Trophoblast cell (in vitro differentiated cells and primary cell): ENCODE data around the gene GGT7.

ENCODE experiments used
- DNase-seq, 2 donors: peaks; one replicate each; pipeline ENCODE4 v3.0.0-alpha.2; 2016
- H2AFZ ChIP-seq: 2 replicates; pipeline ENCODE4 v1.6.1; 2013; ENCODE audit warnings: low read length, moderate library complexity, mild to moderate bottlenecking; ENCODE audit not compliant: insufficient read depth, poor library complexity
- H2AK5ac ChIP-seq: 2 replicates; pipeline ENCODE4 v1.6.1; 2013; ENCODE audit warnings: mild to moderate bottlenecking, low read length
- H2BK120ac ChIP-seq: 2 replicates; pipeline ENCODE4 v1.6.1; 2013; ENCODE audit warnings: low read length, mild to moderate bottlenecking, moderate library complexity; ENCODE audit not compliant: insufficient read depth, poor library complexity
- H2BK12ac ChIP-seq: 2 replicates; pipeline ENCODE4 v1.6.1; 2013; ENCODE audit warnings: mild to moderate bottlenecking, low read length, moderate library complexity
- H2BK5ac ChIP-seq: 2 replicates; pipeline ENCODE4 v1.6.1; 2013; ENCODE audit warnings: low read length, low read depth, moderate library complexity, mild to moderate bottlenecking; ENCODE audit not compliant: poor library complexity
- H3K14ac ChIP-seq: 2 replicates; pipeline ENCODE4 v1.6.1; 2013; ENCODE audit warnings: mild to moderate bottlenecking, low read length
- H3K18ac ChIP-seq: 2 replicates; pipeline ENCODE4 v1.6.1; 2013; ENCODE audit warnings: mild to moderate bottlenecking, low read length
- H3K23ac ChIP-seq: 2 replicates; pipeline ENCODE4 v1.6.1; 2013; ENCODE audit warnings: low read length
- H3K27ac ChIP-seq: 2 replicates; pipeline ENCODE4 v1.5.1; 2013; ENCODE audit warnings: low read depth, mild to moderate bottlenecking, inconsistent platforms, low read length, moderate library complexity
- H3K27me3 ChIP-seq: 2 replicates; pipeline ENCODE4 v1.6.1; 2013; ENCODE audit warnings: inconsistent platforms, mild to moderate bottlenecking, low read length, moderate library complexity; ENCODE audit not compliant: insufficient read depth
- H3K36me3 ChIP-seq, 2 experiments: 1 replicate in 1 of 2; 2 replicates in 1 of 2; pipeline ENCODE4 v1.6.1; 2013; ENCODE audit warnings: low read length in 2 of 2, mild to moderate bottlenecking in 2 of 2, moderate library complexity in 1 of 2; ENCODE audit not compliant: insufficient read depth in 2 of 2, control insufficient read depth in 1 of 2
- H3K4ac ChIP-seq: 2 replicates; pipeline ENCODE4 v1.6.1; 2013; ENCODE audit warnings: low read depth, mild to moderate bottlenecking, low read length, moderate library complexity
- H3K4me1 ChIP-seq, 2 experiments: 1 replicate in 1 of 2; 2 replicates in 1 of 2; pipeline ENCODE4 v1.6.1; 2013; ENCODE audit warnings: low read length in 2 of 2, mild to moderate bottlenecking in 2 of 2, moderate library complexity in 1 of 2; ENCODE audit not compliant: insufficient read depth in 2 of 2, control insufficient read depth in 1 of 2
- H3K4me2 ChIP-seq: 2 replicates; pipeline ENCODE4 v1.6.1; 2013; ENCODE audit warnings: inconsistent platforms, mild to moderate bottlenecking, low read length, moderate library complexity
- H3K4me3 ChIP-seq: 2 replicates; pipeline ENCODE4 v1.5.1; 2013; ENCODE audit warnings: mild to moderate bottlenecking, low read depth, low read length, inconsistent platforms
- H3K79me1 ChIP-seq: one replicate; pipeline ENCODE4 v1.6.1; 2013; ENCODE audit warnings: low read length
- H3K79me2 ChIP-seq: 2 replicates; pipeline ENCODE4 v1.6.1; 2013; ENCODE audit warnings: low read length, mild to moderate bottlenecking; ENCODE audit not compliant: control insufficient read depth, insufficient read depth, poor library complexity
- H3K9ac ChIP-seq: 2 replicates; pipeline ENCODE4 v1.6.1; 2013; ENCODE audit warnings: mild to moderate bottlenecking, low read length
- H3K9me3 ChIP-seq: 2 replicates; pipeline ENCODE4 v1.6.1; 2013; ENCODE audit warnings: low read depth, mild to moderate bottlenecking, control low read depth, inconsistent platforms, low read length; ENCODE audit not compliant: insufficient read depth
- H4K12ac ChIP-seq: 2 replicates; pipeline ENCODE4 v1.6.1; 2013; ENCODE audit warnings: low read depth, mild to moderate bottlenecking, low read length, moderate library complexity
- H4K8ac ChIP-seq: 2 replicates; pipeline ENCODE4 v1.6.1; 2013; ENCODE audit warnings: low read depth, mild to moderate bottlenecking, low read length, moderate library complexity
- H4K91ac ChIP-seq: one replicate; pipeline ENCODE4 v1.6.1; 2013; ENCODE audit warnings: low read depth, mild to moderate bottlenecking, low read length, moderate library complexity
- WGBS: extraction: QIAGEN DNeasy Blood & Tissue Kit; methylation state at CpG from one replicate; pipeline ENCODE4 v1.1.7; 2013; ENCODE audit warnings: missing lambda C conversion rate; ENCODE audit not compliant: insufficient read length, insufficient coverage; ENCODE audit errors: extremely low coverage; 5-methylcytosine and 5-hydroxymethylcytosine counted together

GGT7 gene

DNA sequence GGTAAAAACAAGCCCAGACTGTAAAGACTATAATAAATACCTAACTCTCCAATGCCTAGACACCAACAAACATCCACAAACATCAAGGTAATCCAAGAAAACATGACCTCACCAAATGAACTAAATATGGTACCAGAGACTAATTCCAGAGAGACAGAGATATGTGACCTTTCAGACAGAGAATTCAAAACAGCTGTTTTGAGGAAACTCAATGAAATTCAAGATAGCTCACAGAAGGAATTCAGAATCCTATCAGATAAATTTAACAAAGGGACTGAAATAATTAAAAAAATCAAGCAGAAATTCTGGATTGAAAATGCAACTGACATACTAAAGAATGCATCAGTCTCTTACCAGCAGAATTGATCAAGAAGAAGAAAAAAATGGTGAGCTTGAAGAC, 73.8 kb downstream of the GGT7 start:
- H3K4me2 ChIP-seq: no peak overlapping the region
- no peak overlapping the region for H4K91ac ChIP-seq
- no peaks in the 10 kb centered on the region for H3K79me1 ChIP-seq
- H4K8ac ChIP-seq: no peak overlapping the region
- no peak overlapping the region for H3K4ac ChIP-seq
- no peak overlapping the region for H3K18ac ChIP-seq
- DNase-seq: peak in 1 of 2 donors; percentile 59
- peaks cover 0 to 3% of the 10 kb centered on the region in 2 experiments for H3K36me3 ChIP-seq
- H3K23ac ChIP-seq: no peak overlapping the region
- H2BK5ac ChIP-seq: no peak overlapping the region
- H2BK120ac ChIP-seq: no peak overlapping the region
- peaks cover 2% of the 10 kb centered on the region for H3K9me3 ChIP-seq
- H3K14ac ChIP-seq: no peak overlapping the region
- no peaks in the 10 kb centered on the region for H3K79me2 ChIP-seq
- no peak overlapping the region for H2AK5ac ChIP-seq
- H3K4me3 ChIP-seq: no peak overlapping the region
- no peak overlapping the region for H3K27ac ChIP-seq
- H3K4me1 ChIP-seq: peaks cover 6 to 8% of the 10 kb centered on the region in 2 experiments
- no peaks in the 10 kb centered on the region for H3K27me3 ChIP-seq
- no peak overlapping the region for H2BK12ac ChIP-seq
- H4K12ac ChIP-seq: no peak overlapping the region
- no peak overlapping the region for H3K9ac ChIP-seq
- no peak overlapping the region for H2AFZ ChIP-seq

DNA sequence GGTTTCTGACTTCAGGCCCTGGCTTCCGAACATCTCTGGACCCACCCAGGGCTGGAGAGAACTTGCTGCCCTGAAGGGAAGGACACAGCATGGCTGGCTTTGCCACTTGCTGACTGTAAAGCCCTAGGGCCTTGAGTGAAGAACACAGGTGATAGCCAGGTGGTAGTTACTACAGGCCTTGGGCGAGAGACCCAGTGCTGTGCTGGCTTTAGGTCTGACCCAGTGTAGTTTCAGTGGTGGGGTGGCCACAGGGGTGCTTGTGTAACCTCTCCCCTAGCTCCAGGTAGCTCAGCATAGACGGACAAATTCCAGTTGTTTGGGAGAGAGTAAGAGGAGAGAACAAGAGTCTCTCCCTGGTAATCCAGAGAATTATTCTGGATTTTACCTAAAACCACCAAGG, 74.3 kb downstream of the GGT7 start:
- H2BK12ac ChIP-seq: no peak overlapping the region
- no peak overlapping the region for H4K91ac ChIP-seq
- no peaks in the 10 kb centered on the region for H3K79me1 ChIP-seq
- no peak overlapping the region for H4K12ac ChIP-seq
- peak overlapping the region; percentile 22 for H4K8ac ChIP-seq
- peak overlapping the region; percentile 33 for H3K18ac ChIP-seq
- H3K36me3 ChIP-seq: peaks cover 0 to 3% of the 10 kb centered on the region in 2 experiments
- no CpG with 5 or more reads among the region's 3 CpGs for WGBS
- no peak overlapping the region for H3K4me2 ChIP-seq
- H3K9ac ChIP-seq: no peak overlapping the region
- H2BK120ac ChIP-seq: no peak overlapping the region
- no peak overlapping the region for H2AFZ ChIP-seq
- no peak overlapping the region for H2AK5ac ChIP-seq
- no peak overlapping the region for H3K4me3 ChIP-seq
- H3K4me1 ChIP-seq: peaks cover 6 to 8% of the 10 kb centered on the region in 2 experiments
- H3K9me3 ChIP-seq: peaks cover 2% of the 10 kb centered on the region
- peak in 1 of 2 donors; percentile 15 for DNase-seq
- no peak overlapping the region for H3K23ac ChIP-seq
- no peaks in the 10 kb centered on the region for H3K27me3 ChIP-seq
- no peaks in the 10 kb centered on the region for H3K79me2 ChIP-seq
- no peak overlapping the region for H3K14ac ChIP-seq
- H2BK5ac ChIP-seq: no peak overlapping the region
- H3K4ac ChIP-seq: no peak overlapping the region
- H3K27ac ChIP-seq: no peak overlapping the region

DNA sequence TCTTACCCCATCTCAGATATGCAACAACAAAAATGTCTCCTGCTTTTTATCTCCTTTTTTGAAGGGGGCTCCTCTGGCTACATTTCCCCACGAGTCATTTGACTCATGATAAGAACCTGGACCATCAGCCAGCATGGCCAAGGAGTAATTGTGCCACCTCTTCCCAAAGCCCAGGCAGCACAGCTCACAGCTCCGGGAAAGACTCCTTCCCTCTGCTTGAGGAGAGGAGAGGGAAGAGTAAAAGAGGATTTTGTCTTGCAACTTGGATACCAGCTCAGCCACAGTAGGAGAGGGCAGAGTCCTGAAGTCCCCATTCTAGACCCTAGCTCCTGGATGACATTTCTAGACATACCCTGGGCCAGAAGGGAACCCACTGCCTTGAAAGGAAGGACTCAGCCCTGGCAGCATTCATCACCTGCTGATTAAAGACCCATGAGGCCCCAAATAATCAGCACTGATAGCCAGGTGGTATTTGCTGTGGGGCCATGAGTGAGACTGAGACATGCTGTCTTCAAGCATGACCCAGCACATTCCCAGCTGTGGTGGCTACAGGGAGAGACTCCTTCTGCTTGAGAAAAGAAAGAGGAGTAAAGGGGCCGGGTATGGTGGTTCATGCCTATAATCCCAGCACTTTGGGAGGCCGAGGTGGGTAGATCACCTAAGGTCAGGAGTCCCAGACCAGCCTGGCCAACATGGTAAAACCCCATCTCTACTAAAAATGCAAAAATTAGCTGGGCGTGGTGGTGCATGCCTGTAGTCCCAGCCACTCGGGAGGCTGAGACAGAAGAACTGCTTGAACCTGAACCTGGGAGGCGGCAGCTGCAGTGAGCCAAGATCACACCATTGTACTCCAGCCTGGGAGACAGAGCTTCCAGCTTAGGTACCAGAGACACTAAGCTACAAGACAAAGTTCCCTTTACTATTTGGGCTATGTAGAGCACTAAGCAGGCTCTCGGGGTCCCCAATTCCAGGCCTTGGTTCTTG, 75.4 kb downstream of the GGT7 start:
- H3K14ac ChIP-seq: no peak overlapping the region
- no peak overlapping the region for H4K12ac ChIP-seq
- no peaks in the 10 kb centered on the region for H3K79me2 ChIP-seq
- no peak overlapping the region for H2AK5ac ChIP-seq
- H2AFZ ChIP-seq: no peak overlapping the region
- peaks cover 1% of the 10 kb centered on the region for H3K9me3 ChIP-seq
- H3K9ac ChIP-seq: no peak overlapping the region
- H3K23ac ChIP-seq: no peak overlapping the region
- H3K4ac ChIP-seq: no peak overlapping the region
- no peak overlapping the region for H3K18ac ChIP-seq
- DNase-seq: no peak
- H4K91ac ChIP-seq: no peak overlapping the region
- H2BK120ac ChIP-seq: no peak overlapping the region
- no peaks in the 10 kb centered on the region for H3K27me3 ChIP-seq
- H2BK5ac ChIP-seq: no peak overlapping the region
- no CpG with 5 or more reads among the region's 8 CpGs for WGBS
- H4K8ac ChIP-seq: no peak overlapping the region
- H3K4me2 ChIP-seq: no peak overlapping the region
- H3K4me1 ChIP-seq: peaks cover 6 to 8% of the 10 kb centered on the region in 2 experiments
- no peaks in the 10 kb centered on the region for H3K79me1 ChIP-seq
- no peak overlapping the region for H3K4me3 ChIP-seq
- no peaks in the 10 kb centered on the region for H3K36me3 ChIP-seq
- H3K27ac ChIP-seq: no peak overlapping the region
- H2BK12ac ChIP-seq: no peak overlapping the region
